ENCODE measurements around the gene OR4E2.

DNA sequence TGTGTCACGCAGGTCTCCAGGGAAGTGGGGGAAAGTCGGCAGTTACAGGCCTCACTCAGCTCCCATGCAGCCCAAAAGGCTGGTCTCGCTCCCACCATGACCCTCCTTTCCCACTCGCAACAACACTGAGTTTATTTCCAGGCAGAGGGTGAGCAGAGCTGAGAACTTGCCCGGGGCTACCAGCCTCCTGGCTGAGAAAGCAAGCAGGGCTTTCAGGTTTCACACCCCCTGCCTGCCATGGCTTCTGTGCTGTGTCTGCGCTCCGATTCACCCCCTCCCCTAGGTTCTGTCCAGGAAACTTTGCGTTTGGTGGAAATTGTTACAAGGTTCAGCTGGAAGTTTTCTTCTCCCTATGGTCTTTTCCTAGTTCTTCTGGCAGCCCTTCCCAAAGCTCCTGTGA lies 36.0 kb upstream of the OR4E2 start:
- TF ChIP-seq, protein P1, sequence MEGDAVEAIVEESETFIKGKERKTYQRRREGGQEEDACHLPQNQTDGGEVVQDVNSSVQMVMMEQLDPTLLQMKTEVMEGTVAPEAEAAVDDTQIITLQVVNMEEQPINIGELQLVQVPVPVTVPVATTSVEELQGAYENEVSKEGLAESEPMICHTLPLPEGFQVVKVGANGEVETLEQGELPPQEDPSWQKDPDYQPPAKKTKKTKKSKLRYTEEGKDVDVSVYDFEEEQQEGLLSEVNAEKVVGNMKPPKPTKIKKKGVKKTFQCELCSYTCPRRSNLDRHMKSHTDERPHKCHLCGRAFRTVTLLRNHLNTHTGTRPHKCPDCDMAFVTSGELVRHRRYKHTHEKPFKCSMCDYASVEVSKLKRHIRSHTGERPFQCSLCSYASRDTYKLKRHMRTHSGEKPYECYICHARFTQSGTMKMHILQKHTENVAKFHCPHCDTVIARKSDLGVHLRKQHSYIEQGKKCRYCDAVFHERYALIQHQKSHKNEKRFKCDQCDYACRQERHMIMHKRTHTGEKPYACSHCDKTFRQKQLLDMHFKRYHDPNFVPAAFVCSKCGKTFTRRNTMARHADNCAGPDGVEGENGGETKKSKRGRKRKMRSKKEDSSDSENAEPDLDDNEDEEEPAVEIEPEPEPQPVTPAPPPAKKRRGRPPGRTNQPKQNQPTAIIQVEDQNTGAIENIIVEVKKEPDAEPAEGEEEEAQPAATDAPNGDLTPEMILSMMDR (conservative IDR thresholded peaks at IDR 0.05 in 1 of 2, IDR thresholded peaks at IDR 0.05 in 1 of 2; ENCODE audit: low read depth in 1 of 2, low read length in 2 of 2) = no peak
- no peak for TF ChIP-seq EZH2 (IDR thresholded peaks at IDR 0.05; ENCODE audit: low read length, missing control alignments)

All from fibroblast of lung (primary cell).